ENCODE data around the gene ANKRD55.
"Not testable (repeated sequence)": the region's sequence is repeated elsewhere in the genome, so short reads cannot be mapped to it uniquely, and the experiment has no call there.

ANKRD55 gene

DNA sequence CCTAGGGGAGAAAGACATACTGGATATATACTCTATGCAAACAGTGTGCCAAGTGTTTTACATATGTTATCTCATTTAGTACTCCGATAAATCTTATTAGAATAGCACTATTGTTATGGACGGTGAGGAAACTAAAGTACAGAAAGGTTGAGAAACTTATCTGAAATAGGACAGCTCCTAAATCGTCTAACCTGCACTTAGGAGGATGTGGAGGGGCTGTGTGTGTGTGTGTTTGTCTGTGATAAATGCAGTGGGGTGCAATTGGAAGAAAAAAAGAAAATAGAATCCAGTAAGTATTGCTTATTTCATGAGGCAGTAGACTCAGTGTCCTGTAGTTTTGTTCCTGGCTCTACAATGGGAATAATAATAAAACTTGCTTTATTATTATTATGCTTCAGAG is 131.9 kb downstream of the ANKRD55 start:
- DNase-seq = no peak

DNA sequence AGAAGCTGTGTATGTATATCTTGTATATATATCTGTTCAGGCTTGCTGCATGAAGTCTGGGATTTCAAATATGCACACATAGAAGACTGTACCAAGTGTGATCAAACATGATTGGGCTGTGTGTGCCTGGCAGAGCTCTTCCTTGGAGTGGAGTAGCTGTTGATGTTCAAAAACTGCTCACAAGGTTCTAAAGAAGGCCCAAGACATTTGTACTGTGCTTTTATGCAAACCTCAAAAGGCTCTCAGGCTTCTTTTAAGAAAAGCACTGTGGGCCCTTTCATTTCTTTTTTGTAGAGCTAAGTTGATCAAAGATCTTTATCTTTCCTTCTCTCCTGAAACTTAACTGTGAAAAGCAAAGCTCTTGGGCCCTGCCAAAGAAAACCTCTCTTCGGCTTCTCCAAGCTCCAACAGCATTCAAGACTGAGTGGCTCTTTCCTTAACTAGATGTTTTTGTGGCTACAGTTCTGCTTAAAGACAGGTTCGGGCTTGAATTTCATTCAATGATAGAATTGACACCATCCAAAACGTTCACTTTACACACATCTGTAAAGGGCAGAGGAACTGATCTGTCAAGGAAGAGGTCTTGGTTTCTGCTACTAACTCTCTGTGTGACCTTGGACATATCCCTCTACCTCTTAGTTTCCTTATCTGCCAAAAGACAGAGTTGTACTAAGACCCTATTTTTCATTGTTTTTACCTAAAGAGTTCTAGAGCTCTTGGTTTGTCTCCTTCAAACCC is 132.5 kb downstream of the ANKRD55 start:
- DNase-seq = no peak

DNA sequence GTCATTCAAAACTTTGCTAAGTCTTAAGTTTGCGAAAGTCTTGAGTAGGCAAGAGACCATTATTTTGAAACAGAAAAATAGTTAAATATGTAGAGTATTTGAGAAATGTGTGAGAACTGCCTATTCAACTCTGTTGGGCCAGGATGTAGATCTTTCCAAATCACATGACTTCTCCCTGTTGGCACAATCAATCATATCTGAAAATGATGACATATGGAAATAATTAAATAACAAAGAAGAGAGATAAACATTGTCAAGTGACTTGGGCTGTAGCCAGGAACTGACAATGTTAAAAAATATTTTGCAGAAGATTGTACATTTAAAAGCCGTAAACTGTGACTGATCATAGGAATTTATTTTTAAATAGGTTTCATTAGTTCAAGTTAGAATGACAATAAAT is 133.8 kb downstream of the ANKRD55 start:
- peak in 1 of 2 donors; percentile 9 for DNase-seq

DNA sequence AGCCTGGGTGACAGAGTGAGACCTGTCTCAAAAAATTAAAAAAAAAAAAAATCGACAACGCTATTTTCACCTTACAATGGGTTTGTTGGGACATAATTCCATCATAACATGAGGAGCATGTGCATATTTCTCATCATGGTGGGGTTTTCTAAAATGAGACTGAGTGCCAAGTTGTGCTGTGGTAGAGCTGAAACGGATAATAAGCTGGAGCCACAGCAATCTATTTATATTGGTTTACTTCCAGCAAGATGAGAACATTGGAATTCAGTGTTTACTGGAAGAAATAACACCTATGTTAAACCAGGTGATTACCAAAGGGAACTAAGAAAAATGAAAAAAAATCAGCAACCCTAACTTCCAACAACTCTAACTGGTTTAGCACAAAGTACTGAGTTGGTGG is 136.1 kb downstream of the ANKRD55 start:
- no peak for DNase-seq

DNA sequence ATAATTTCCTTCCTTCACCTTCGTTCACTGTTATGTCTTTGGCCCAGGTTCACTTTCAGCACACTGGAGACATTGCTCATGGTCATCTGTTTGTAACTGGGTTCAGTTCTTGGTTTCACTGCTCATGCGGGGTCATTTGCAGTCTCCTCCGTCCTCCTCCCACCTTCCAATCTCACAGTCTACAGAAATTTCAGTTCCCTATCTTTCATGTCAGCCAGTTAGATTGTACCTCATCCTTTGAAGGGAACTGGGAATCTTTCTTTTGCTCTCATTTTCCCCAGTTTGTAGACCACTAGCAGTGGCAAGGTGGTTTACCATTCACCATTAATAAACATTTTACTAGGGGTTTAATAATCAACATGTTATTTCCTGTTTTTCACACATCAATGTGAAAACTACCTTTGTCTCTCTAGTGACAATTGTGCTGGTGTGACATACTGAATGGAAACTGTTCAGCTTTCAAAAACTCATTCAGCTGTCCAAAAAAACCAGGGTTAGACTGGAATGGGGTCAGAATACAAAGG is 137.5 kb downstream of the ANKRD55 start:
- DNase-seq = peak; percentile 52 to 77

DNA sequence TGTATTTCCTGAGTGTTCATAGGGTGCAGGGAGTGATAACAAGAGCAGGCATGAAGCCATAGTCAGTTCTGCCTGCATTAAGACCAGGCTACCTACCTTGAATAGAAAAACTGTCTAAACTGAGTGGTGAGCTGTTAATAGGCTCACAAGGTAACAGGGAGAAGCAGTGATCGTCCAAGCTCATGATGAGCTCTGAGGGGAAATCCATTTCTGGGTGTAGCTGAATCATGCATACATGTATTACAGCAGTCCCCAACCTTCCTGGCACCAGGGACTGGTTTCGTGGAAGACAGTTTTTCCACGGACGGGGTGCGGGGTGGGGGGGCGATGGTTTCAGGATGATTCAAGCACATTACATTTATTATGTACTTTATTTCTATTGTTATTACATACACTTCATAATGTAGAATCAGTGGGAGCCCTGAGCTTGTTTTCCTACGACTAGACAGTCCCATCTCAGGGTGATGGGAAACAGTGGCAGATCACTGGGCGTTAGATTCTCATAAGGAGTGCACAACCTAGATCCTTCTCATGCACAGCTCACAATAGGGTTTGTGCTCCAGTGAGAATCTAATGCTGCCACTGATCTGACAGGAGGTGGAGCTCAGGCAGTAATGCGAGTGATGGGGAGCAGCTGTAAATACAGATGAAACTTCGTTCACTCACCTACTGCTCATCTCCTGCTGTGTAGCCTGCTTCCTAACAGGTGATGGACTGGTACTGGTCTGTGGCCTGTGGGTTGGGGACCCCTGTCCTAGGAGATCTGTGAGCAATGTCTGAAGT is 138.4 kb downstream of the ANKRD55 start:
- DNase-seq = peak in 1 of 2 donors; percentile 50

DNA sequence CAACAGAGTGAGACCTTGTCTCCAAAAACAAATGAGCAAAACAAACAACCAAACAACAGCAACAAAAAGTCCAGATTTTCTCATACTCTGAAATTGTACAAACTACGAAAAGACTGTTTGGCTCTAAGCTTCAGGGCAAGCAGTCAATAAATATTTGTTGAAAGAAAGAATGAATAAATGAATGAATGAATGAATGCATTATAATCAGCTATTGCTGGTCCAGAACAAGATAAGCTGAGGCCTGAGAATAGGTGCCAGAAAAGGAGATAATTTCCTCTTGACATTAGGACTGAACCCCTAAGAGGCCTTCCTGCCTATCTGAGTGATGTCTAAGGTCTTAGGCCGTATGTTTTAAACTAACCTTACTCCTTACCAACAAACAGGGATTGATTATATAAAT is 139.2 kb downstream of the ANKRD55 start:
- DNase-seq = no peak

DNA sequence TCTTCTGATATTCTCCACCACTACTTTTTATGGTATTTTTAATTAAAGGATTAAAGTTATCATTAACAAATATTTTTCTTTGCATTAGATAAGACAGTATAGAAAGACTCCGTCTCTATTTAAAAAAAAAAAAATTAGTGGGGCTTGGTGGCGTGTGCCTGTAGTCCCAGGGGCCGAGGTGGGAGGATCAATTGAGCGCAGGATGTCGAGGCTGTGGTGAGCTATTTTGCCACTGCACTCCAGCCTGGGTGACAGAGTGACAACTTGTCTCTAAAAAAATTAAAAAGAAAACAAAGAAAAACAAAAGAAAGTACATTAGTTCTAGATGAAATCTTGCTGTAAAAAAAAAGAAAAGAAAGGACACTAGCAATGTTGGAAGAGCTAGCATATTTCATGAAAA is 141.0 kb downstream of the ANKRD55 start:
- no peak for DNase-seq

DNA sequence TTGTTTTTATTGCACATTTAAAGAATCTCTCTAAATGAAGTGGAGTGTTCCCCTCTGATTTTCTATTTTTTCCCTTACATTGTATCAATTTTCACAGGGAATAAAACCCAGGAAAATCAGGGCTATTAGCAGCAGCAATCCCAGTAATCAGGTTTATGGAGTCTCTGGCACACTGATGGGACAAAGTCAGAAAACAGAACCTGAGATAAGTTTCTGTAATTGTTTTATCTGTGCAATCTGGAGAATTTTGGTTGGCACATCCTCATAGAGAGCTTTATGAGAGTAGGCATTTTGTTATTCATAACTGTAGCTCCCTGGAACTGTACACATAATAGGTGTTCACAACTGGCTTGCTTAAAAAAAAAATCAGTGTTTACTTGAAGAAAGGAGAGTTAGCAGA is 141.5 kb downstream of the ANKRD55 start:
- no peak for DNase-seq

DNA sequence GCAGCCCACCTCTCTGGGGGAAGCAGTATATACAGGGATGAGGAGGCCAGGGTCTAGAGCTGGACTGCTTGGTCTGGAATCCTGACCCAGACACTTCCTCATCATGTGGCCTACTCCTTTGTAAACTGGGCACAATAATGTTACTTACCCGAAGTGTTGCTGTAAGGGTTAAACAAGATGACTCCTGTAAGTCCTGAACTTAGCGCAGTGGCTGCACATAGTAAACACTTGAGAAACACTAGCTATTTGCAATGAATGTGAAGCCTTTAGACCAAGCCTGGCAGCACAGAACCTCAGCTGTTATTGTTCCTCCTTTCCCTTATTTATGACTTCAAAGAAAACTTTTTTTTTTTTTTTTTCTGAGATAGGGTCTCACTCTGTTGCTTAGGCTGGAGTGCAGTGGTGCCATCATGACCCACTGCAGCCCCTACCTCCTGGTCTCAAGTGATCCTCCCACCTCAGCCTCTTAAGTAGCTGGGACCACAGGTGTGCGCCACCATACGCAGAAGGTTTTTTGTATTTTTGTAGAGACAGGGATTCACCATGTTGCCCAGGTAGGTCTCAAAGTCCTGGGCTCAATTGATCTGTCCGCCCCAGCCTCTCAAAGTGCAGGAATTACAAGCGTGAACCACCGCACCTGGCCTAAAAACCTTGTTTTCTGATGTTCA is 142.2 kb downstream of the ANKRD55 start:
- DNase-seq = peak; percentile 10 to 13

DNA sequence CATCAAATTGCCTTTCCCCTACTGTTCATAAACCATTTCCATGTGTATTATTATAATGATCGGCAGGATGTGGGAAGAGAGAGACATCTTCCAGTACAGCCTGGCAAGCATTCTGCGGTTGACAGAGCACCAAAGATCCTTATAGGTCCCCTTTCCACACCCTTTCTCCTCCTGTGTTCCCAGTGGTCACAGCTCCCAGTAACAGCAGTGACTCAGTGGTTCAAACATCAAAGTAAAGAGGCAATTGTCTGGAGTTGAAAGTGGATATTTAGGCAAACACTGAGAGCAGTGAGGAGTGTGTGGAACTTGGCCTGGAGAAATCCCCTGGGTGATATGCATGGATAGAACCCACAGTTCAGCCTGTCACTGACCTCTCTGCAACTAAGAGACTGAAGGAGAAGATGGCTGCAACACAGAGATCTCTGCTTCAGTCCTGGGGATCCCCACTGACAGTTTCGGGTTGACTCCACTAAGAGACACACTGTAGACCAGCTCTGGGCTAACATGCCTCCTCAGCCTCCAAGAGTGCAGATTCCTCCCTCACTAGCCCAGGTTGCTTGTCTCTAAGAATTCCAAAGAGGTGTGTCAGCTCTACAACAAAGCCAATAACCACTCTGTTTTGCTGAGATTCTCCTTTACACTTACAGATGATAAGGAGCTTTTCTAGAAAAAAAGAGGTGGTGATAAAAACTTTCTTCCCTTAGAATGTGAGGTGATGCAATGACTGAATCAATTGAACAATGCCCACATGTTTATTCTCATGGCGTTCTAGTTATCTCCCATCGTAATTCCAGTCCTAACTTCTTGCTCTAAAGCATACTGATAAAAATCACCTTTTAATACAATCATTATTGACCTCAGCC is 143.9 kb downstream of the ANKRD55 start:
- DNase-seq = no peak

DNA sequence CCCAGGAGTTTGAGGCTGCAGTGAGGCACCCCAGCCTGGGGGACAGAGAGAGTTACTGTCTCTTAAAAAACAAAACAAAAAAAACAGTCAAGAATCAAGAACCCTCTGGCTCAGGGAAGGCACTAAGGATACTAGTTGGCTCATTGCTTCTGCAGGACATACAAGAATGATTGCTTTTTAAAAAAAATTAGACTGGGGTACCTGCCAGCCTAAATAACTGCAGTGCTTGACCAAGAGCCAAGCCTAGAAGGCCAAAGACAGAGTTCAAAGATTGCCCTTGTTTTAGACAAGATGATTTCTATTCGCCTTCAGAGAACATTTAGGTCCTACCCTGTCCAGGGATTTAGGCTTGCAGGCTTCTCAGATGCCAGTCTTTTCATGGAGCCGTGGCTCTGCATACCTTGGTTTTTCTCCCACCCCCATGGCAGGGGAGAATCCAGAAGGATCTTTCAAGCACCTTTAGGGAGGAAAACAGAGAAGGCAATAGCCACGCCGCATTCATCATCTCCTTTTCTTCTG is 144.6 kb downstream of the ANKRD55 start:
- no peak for DNase-seq

DNA sequence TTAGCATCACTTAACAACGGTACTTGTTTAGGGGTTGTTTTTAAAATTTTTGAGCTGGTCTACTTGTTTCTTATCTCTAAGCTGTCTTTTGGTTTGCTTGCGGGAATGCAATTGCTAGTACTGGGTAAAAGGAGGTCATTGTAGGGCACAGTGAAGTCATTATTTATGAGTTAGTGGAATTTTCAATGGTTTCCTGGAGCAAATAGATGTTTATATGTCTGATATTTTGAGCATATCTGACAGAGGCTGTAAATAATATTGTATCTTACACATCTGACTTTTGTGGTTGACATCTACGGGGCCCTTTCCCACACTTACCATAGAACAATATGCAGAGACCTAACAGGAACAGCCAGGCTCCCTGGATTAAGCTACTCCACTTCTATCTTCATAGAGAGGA is 147.9 kb downstream of the ANKRD55 start:
- no peak for DNase-seq

DNA sequence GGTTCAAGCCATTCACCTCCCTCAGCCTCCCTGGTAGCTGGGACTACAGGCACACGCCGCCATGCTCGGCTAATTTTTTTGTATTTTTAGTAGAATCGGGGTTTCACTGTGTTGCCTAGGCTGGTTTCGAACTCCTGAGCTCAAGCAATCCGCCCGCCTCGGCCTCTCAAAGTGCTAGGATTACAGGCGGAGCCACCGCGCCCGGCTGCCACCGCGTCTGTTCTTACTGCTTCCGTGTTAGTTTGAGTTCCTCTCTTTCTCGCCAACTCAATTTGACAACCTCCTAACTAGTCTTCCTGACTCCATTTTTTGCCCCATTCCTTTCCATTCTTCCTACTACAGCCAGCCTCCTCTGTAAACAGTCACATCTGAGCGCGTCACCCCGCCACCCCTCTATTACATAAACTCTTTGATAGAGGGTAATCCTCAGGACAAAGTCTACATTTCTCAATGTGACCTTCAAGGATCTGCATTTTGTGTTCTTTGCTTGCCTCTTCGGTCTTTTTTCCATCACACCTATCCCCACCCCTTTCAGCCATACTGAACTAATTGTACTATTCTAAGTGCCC is 149.8 kb downstream of the ANKRD55 start:
- no peak for DNase-seq

DNA sequence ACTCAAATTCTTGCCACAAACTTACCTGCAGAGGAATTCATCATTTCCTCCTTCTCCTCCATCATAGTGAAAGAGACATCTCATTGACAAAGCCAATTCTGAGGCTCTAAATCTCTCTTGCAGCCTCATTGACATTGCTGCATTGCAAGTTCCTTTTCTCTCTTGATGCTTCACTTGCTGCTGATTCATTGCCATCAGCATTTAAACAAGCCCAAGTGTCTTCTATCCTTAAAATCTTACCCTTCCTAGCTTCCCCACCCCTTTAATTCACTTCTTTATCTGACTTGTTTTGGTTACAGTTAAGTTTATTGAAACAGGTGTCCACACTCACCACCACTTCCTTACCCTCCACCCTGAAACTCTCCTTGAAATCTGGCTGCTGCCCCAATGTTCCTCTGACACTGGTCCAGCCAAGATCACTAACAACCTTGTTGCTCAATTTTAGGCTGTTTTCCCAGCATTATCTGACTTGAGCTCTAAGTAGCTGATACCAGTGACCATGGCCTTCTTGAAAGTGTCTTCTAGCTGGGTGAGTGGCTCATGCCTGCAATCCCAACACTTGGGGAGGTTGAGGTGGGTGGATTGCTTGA is 152.0 kb downstream of the ANKRD55 start:
- peak; percentile 32 to 33 for DNase-seq

DNA sequence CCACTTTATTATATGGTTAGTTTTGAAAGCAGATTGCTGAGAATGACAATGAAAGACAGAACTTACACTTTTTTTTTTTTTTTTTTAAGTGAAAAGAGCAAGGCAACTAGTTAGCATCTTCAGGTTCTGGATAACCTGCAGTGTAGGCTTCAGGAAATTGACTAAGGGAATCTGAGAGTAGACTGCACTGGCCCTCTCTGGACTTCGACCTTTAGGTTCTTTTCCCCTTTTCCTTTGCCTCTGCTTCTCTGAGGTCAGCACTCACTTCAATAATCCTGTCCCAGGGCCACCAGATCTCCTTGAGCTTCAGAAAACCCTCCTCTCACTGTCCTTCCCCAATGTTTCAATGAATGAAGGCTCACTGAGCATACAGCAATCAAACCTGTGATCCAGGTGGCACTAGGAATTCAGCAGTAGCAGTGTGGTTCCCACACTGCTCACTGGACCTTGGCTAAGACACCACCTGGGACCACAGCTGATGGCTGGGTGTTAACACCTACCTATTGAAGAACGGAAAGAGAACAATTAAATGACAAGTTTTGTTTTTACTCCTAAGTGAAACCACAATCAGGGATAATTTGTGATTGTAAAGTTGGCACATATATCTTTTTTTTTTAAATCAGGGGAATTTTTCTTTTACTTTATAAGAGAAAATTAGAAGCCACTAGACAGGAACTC is 152.6 kb downstream of the ANKRD55 start:
- DNase-seq = no peak

DNA sequence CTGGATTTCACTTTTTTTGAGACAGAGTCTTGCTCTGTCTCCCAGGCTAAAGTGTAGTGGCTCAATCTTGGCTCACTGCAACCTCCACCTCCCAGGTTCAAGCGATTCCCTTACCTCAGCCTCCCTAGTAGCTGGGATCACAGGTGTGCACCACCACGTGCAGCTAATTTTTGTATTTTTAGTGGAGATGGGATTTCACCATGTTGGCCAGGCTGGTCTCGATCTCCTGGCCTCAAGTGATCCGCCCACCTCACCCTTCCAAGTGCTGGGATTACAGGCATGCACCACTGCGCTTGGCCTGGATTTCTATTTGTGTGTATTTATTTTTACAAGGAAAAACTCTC is 154.0 kb downstream of the ANKRD55 start:
- DNase-seq = not testable (repeated sequence)

DNA sequence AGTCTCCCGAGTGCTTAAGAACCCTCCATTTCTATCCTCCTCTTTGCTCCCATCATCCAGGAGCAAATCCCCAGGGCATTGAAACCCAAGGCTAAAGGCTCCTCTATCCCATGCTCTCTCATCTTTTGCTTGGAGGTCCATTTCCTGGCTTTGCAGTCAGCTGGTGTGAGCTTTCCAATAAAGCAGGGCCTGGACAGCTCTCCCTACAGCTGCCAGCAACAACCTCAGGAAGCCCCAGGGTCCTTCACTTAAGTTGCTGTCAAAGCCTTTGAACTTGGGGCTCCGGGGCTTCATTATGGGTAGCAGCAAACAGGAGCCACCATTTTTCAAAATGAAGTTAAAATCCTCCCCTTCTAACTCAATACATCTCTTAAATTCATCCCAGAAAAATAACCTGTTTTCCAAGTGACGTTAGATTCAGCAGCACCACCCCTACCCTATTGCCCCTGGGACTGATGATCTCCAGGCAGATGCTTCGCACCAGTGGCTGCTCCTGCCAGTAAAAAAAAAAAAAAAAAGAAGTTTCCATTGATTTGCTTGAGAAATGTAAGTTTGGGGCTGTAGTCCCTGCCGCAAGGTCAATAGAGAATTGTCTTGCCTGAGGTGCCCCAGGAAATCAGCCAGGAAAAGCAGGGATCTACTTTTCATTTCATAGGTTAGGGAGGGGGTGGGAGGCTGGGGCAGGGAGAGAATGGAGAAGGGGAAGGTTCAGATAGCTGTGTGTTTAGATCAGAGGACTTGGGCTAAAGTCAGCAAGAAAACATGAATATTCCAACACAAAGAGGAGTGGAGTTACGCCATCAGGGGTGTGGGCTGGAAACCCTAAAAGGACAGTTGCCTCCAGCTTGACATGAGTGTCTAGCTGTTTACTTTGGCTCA is 154.6 kb downstream of the ANKRD55 start:
- DNase-seq = peak; percentile 27 to 36

DNA sequence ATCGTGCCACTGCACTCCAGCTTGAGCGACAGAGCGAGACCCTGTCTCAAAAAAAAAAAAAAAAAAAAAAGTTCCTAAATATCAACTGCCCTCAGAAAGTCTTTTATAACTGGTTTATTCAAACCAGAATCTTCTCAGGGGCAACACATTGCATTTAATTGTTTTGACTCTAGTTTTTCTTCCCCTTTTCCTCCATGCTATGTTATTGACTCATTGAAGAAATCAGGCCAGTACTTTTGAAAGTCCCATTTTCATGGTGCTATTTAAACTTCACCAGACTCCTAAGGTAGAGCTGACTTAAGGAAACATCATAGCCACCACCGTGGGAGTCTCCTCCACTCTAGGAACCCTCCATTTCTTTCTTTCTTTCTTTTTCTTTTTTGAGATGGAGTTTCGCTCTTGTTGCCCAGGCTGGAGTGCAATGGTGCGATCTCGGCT is 155.3 kb downstream of the ANKRD55 start:
- peak in 1 of 2 donors; percentile 38 for DNase-seq

DNA sequence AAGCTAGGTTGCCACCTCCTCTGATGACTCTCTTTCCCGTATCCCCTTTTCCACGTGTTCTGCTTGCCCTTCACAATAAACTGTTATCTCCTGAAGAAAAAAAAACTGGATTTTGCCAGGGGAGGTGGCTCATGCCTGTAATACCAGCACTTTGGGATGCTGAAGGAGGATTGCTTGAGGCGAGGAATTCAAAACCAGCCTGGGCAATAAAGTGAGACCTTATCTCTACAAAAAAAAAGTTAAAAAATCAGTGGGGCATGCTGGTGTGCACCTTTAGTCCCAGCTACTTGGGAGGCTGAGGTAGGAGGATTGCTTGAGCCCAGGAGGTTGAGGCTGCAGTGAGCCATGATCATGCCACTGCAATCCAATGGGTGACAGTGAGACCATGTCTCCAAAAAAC is 156.6 kb downstream of the ANKRD55 start:
- no peak for DNase-seq

All from inflammatory macrophage (primary cell).